SK-N-SH (cell line): Measurements from ENCODE around the gene CACNA1E.

ENCODE experiments used
- CTCF ChIP-seq: fragments of 200-600 bp; sonication (generic); IDR thresholded peaks from 2 replicates; pipeline ENCODE4 v1.6.1; 2017; ENCODE audit warnings: antibody characterized with exemption, mild to moderate bottlenecking, moderate library complexity
- EP300 ChIP-seq, 2 experiments: IDR thresholded peaks; 2 replicates each; pipeline versions ENCODE4 v1.4.0 to v1.6.1; 2012; ENCODE audit warnings: borderline replicate concordance in 1 of 2, low read depth in 1 of 2, low read length in 1 of 2
- EZH2phosphoT487 ChIP-seq: fragments of 200-600 bp; sonication (generic); IDR thresholded peaks from 2 replicates; pipeline ENCODE4 v1.6.1; 2017; ENCODE audit warnings: low read depth, mixed run types, mild to moderate bottlenecking, antibody characterized with exemption, moderate library complexity, borderline replicate concordance
- GABPA ChIP-seq: IDR thresholded peaks from 2 replicates; pipeline ENCODE4 v1.4.0; 2012; ENCODE audit warnings: low read depth, mild to moderate bottlenecking
- JUND ChIP-seq: IDR thresholded peaks from 2 replicates; pipeline ENCODE4 v1.4.0; 2012
- RAD21 ChIP-seq: IDR thresholded peaks from 2 replicates; pipeline ENCODE4 v1.6.1; 2012; ENCODE audit warnings: mild to moderate bottlenecking, low read length
- RFX5 ChIP-seq: IDR thresholded peaks from 2 replicates; pipeline ENCODE4 v1.6.1; 2012; ENCODE audit warnings: mild to moderate bottlenecking, improper control_type of control experiment, low read length
- TAF1 ChIP-seq: IDR thresholded peaks from 2 replicates; pipeline ENCODE4 v1.6.1; 2012; ENCODE audit warnings: low read depth, mild to moderate bottlenecking, low read length, moderate library complexity, borderline replicate concordance
- USF2 ChIP-seq: fragments of 150-350 bp; IDR thresholded peaks from 2 replicates; pipeline ENCODE4 v1.6.1; 2017; ENCODE audit warnings: antibody characterized with exemption, low read length, low read depth, borderline replicate concordance
- YY1 ChIP-seq: IDR thresholded peaks from 2 replicates; pipeline ENCODE4 v1.4.0; 2012; ENCODE audit warnings: low read depth, mild to moderate bottlenecking

GRCh38 chr1:181475580-181475979 is 7.7 kb upstream of the CACNA1E start:
- TF ChIP-seq CTCF: no peak
- TF ChIP-seq TAF1: no peak
- TF ChIP-seq EZH2phosphoT487: no peak
- no peak for TF ChIP-seq EP300 (IDR thresholded peaks at IDR 0.05; ENCODE audit: borderline replicate concordance in 1 of 2, low read depth in 1 of 2, low read length in 1 of 2)
- no peak for TF ChIP-seq USF2
- TF ChIP-seq JUND: no peak
- no peak for TF ChIP-seq GABPA
- TF ChIP-seq RFX5: no peak
- no peak for TF ChIP-seq YY1
- no peak for TF ChIP-seq RAD21
